Measurements from ENCODE around the gene NKX3-2.

GRCh38 chr4:13592220-13592619 is 47.9 kb upstream of the NKX3-2 start:
- no peak for TF ChIP-seq ZNF404 (tag by site-specific recombination; IDR thresholded peaks at IDR 0.05)
- TF ChIP-seq ZNF292 (tag by site-specific recombination; IDR thresholded peaks at IDR 0.05; ENCODE audit: borderline replicate concordance, low read depth) = no peak
